ENCODE results near the gene RFC3. TPM values are rescaled to one million over a fixed set of nuclear protein-coding genes. Genes with fewer than 3 reads are reported as not detected.

The RFC3 gene
- total RNA-seq, 1 experiment from 2014 or later, result 59.2 TPM

- no peak overlapping the region for H3K27ac Mint-ChIP-seq
- Histone ChIP-seq H3K23ac (ENCODE audit: insufficient read length, low read depth, low read length) (no peak overlapping the region), H2BK20ac (ENCODE audit: low read depth, low read length, poor library complexity, severe bottlenecking) (no peak overlapping the region), H3T11ph (ENCODE audit: low read length) (no peak overlapping the region), H2BK15ac (ENCODE audit: low read depth, low read length) (no peak overlapping the region), H3K4ac (ENCODE audit: low read depth, low read length) (no peak overlapping the region), H3K56ac (ENCODE audit: insufficient read length, low read depth, low read length) (no peak overlapping the region), H2BK120ac (ENCODE audit: low read depth, low read length, poor library complexity, severe bottlenecking) (no peak overlapping the region), H3K23me2 (ENCODE audit: insufficient read length, low read depth, low read length, poor library complexity, severe bottlenecking) (no peaks in the 10 kb centered on the region), H4K5ac (ENCODE audit: insufficient read length, low read depth, low read length) (no peak overlapping the region), H4K91ac (ENCODE audit: insufficient read length, low read depth, low read length) (no peak overlapping the region), H2AFZ (ENCODE audit: low read length) (no peak overlapping the region), H3K4me2 (ENCODE audit: insufficient read depth, insufficient read length, low read length) (no peak overlapping the region), H3K79me1 (ENCODE audit: insufficient read depth, low read depth, low read length, poor library complexity, severe bottlenecking) (no peaks in the 10 kb centered on the region), H3K27ac (ENCODE audit: insufficient read length, low read depth, low read length) (no peak overlapping the region), H2BK5ac (ENCODE audit: insufficient read length, low read length) (no peak overlapping the region), H4K20me1 (ENCODE audit: control insufficient read depth, insufficient read depth, insufficient read length) (no peaks in the 10 kb centered on the region), H3K79me2 (ENCODE audit: insufficient read depth, low read length) (no peaks in the 10 kb centered on the region), H4K8ac (replicated peaks; ENCODE audit: insufficient read length, low read depth, low read length) (no peak overlapping the region), H3K9me3 (ENCODE audit: control insufficient read depth, low read depth, low read length) (no peaks in the 10 kb centered on the region), H3K14ac (ENCODE audit: insufficient read depth, low read length) (no peak overlapping the region), H3K4me1 (ENCODE audit: insufficient read depth, low read length) (no peaks in the 10 kb centered on the region), H2AK5ac (ENCODE audit: insufficient read length, low read length) (no peak overlapping the region), H3K18ac (ENCODE audit: insufficient read length, low read depth, low read length) (no peak overlapping the region), H3K27me3 (ENCODE audit: insufficient read depth, low read length) (no peaks in the 10 kb centered on the region), H3K9ac (ENCODE audit: extremely low read depth, insufficient read length, low read length) (no peak overlapping the region), H2BK12ac (ENCODE audit: insufficient read length, low read depth, low read length) (no peak overlapping the region)
- no peak for TF ChIP-seq CTCF (conservative IDR thresholded peaks at IDR 0.05)
- H3K4me3 Mint-ChIP-seq, result no peak overlapping the region
- no CpG with 5 or more reads among the region's 3 CpGs for WGBS (ENCODE audit: extremely low coverage, insufficient read length, low lambda C conversion rate)
- H3K36me3 Mint-ChIP-seq (ENCODE audit: insufficient read depth in 1 of 3, low read depth in 3 of 3), result peaks cover 0 to 7% (median 5%) of the 10 kb centered on the region in 3 experiments; a peak in 5 of 7 replicates
- H3K9me3 Mint-ChIP-seq, result no peaks in the 10 kb centered on the region
- no peaks in the 10 kb centered on the region for H3K27me3 Mint-ChIP-seq (ENCODE audit: low read depth)
- H3K4me1 Mint-ChIP-seq, result no peaks in the 10 kb centered on the region
- DNase-seq, result no peak
Measured at GRCh38 chr13:33863188-33863789, 45.3 kb downstream of the RFC3 start.

Data from H9 (cell line).